HCT116 (cell line): Measurements from ENCODE around the gene PRKN. TPM values are rescaled to one million over a fixed set of nuclear protein-coding genes. Genes with fewer than 3 reads are reported as not detected.

Source experiments
- ATAC-seq: fragments of 200-7000 bp; cut with Tn5 transposase; 2 replicates; pipeline ENCODE4 v1.9.1; 2020; ENCODE audit warnings: mild to moderate bottlenecking, moderate library complexity
- BruUV-seq: library from RNA; stranded (reverse); fragments of 400-500 nt; replicated peaks from 2 replicates; lab custom pipeline; 2021; lab: Mats Ljungman, UMichigan
- CTCF ChIA-PET: fragments of 300-600 bp; sonication (Branson Sonifier 250); formaldehyde crosslinking; loops from one replicate; lab custom pipeline; 2021; ENCODE audit warnings: antibody characterized with exemption; lab: Charles Lee
- POLR2A ChIA-PET: fragments of 300-600, 350-600 bp; sonication (Branson Sonifier 250); formaldehyde crosslinking; loops from one replicate; lab custom pipeline; 2021; ENCODE audit warnings: antibody characterized with exemption; lab: Charles Lee
- RAD21 ChIA-PET, 2 experiments: fragments of 300-600 bp; sonication (Branson Sonifier 250); formaldehyde crosslinking; loops; one replicate each; lab custom pipeline; 2023; ENCODE audit warnings: low total read pairs in 2 of 2; ENCODE audit not compliant: uncharacterized antibody in 2 of 2, unreplicated experiment in 2 of 2, low non-redundant PET in 1 of 2; lab: Charles Lee
- DNase-seq: peaks from one replicate; pipeline ENCODE4 v3.0.0-alpha.2; 2010; ENCODE audit warnings: low read depth, low spot score
- H2AFZ ChIP-seq: fragments of 200-600 bp; shearing (Covaris generic), sonication (generic); 2 replicates; pipeline ENCODE4 v1.6.1; 2017; ENCODE audit warnings: low read depth, mixed run types, mixed read lengths, antibody characterized with exemption, low read length; ENCODE audit not compliant: poor library complexity, severe bottlenecking
- H3K27ac ChIP-seq: 2 replicates; pipeline ENCODE4 v1.5.1; 2012; ENCODE audit warnings: low read depth, low read length
- H3K27me3 ChIP-seq: fragments of 200-600 bp; sonication (generic); 2 replicates; pipeline ENCODE4 v1.6.1; 2016; ENCODE audit warnings: mixed run types, low read length, mixed read lengths; ENCODE audit not compliant: insufficient read depth
- H3K36me3 ChIP-seq, 2 experiments: fragments of 200-500 bp in 1 of 2; fragments of 200-600 bp in 1 of 2; sonication (Bioruptor generic) in 1 of 2; sonication (generic) in 1 of 2; 2 replicates each; pipeline versions ENCODE4 v1.5.1 to v1.6.1; 2014 to 2016; ENCODE audit warnings: low read length in 2 of 2, inconsistent platforms in 1 of 2, mixed read lengths in 1 of 2, mixed run types in 1 of 2; ENCODE audit not compliant: insufficient read depth in 2 of 2, control insufficient read depth in 1 of 2
- H3K4me1 ChIP-seq, 2 experiments: fragments of 200-600 bp in 1 of 2; sonication (generic) in 1 of 2; 2 replicates each; pipeline versions ENCODE4 v1.5.1 to v1.6.1; 2012 to 2017; ENCODE audit warnings: low read length in 2 of 2, inconsistent platforms in 1 of 2, mild to moderate bottlenecking in 1 of 2, mixed read lengths in 1 of 2, mixed run types in 1 of 2, moderate library complexity in 1 of 2; ENCODE audit not compliant: insufficient read depth in 2 of 2, control insufficient read depth in 1 of 2
- H3K4me2 ChIP-seq: fragments of 200-600 bp; sonication (generic); 2 replicates; pipeline ENCODE4 v1.6.1; 2017; ENCODE audit warnings: mixed run types, low read length, mixed read lengths
- H3K4me3 ChIP-seq, 2 experiments: fragments of 200-600 bp in 1 of 2; sonication (generic) in 1 of 2; replicated peaks in 1 of 2; 2 replicates each; pipeline ENCODE4 v1.5.1; 2011 to 2016; ENCODE audit warnings: low read length in 2 of 2, control low read depth in 1 of 2, low read depth in 1 of 2, mild to moderate bottlenecking in 1 of 2, mixed read lengths in 1 of 2, mixed run types in 1 of 2
- H3K79me2 ChIP-seq: fragments of 200-600 bp; sonication (generic); 2 replicates; pipeline ENCODE4 v1.6.1; 2017; ENCODE audit warnings: mild to moderate bottlenecking, mixed run types, low read length, moderate library complexity, mixed read lengths; ENCODE audit not compliant: insufficient read depth
- H3K9ac ChIP-seq: fragments of 200-600 bp; sonication (generic); 2 replicates; pipeline ENCODE4 v1.6.1; 2016; ENCODE audit warnings: low read length, mixed read lengths
- H3K9me2 ChIP-seq: fragments of 200-600 bp; sonication (generic), shearing (Covaris generic); 2 replicates; pipeline ENCODE4 v1.6.1; 2017; ENCODE audit warnings: mixed run types, mild to moderate bottlenecking, moderate library complexity; ENCODE audit not compliant: insufficient read depth
- H3K9me3 ChIP-seq, 2 experiments: fragments of 200-500 bp in 1 of 2; fragments of 200-600 bp in 1 of 2; sonication (Bioruptor generic) in 1 of 2; sonication (generic) in 1 of 2; 2 replicates each; pipeline ENCODE4 v1.6.1; 2014 to 2017; ENCODE audit warnings: low read length in 2 of 2, mixed read lengths in 2 of 2, inconsistent platforms in 1 of 2, low read depth in 1 of 2, mild to moderate bottlenecking in 1 of 2, mixed run types in 1 of 2, moderate library complexity in 1 of 2; ENCODE audit not compliant: control insufficient read depth in 1 of 2, insufficient read depth in 1 of 2
- H4K20me1 ChIP-seq: fragments of 200-600 bp; sonication (generic), shearing (Covaris generic); 2 replicates; pipeline ENCODE4 v1.6.1; 2017; ENCODE audit warnings: mixed run types, mild to moderate bottlenecking, moderate library complexity; ENCODE audit not compliant: insufficient read depth
- ATF3 ChIP-seq: IDR thresholded peaks from 2 replicates; pipeline ENCODE4 v1.6.1; 2012
- CTCF ChIP-seq, 3 experiments: fragments of 200-600 bp in 1 of 3; sonication (generic) in 1 of 3; IDR thresholded peaks in 2 of 3; conservative IDR thresholded peaks in 1 of 3; 2 replicates each; pipeline ENCODE4 v1.5.1; 2012 to 2017; ENCODE audit warnings: low read depth in 2 of 3, low read length in 2 of 3, antibody characterized with exemption in 1 of 3, borderline replicate concordance in 1 of 3, control low read depth in 1 of 3, mild to moderate bottlenecking in 1 of 3, mixed read lengths in 1 of 3, mixed run types in 1 of 3, moderate library complexity in 1 of 3; ENCODE audit not compliant: insufficient read depth in 1 of 3
- EZH2phosphoT487 ChIP-seq: fragments of 200-600 bp; IDR thresholded peaks from 2 replicates; pipeline ENCODE4 v1.6.1; 2018; ENCODE audit warnings: antibody characterized with exemption, borderline replicate concordance
- FOSL1 ChIP-seq: IDR thresholded peaks from 2 replicates; pipeline ENCODE4 v1.6.1; 2012; ENCODE audit warnings: low read depth
- JUND ChIP-seq: IDR thresholded peaks from 2 replicates; pipeline ENCODE4 v1.6.1; 2012
- POLR2AphosphoS5 ChIP-seq: IDR thresholded peaks from 2 replicates; pipeline ENCODE4 v1.6.1; 2011; ENCODE audit warnings: mild to moderate bottlenecking, low read depth, low read length, moderate library complexity
- SIN3A ChIP-seq: IDR thresholded peaks from 2 replicates; pipeline ENCODE4 v1.6.1; 2012; ENCODE audit warnings: low read depth
- TCF7L2 ChIP-seq: IDR thresholded peaks from 2 replicates; pipeline ENCODE4 v1.7.0; 2011; ENCODE audit warnings: borderline replicate concordance, inconsistent platforms; ENCODE audit not compliant: insufficient read depth, insufficient read length; ENCODE audit errors: extremely low read depth
- YY1 ChIP-seq: IDR thresholded peaks from 2 replicates; pipeline ENCODE4 v1.6.1; 2011; ENCODE audit warnings: low read length, low read depth, moderate library complexity, mild to moderate bottlenecking; ENCODE audit not compliant: insufficient replicate concordance; ENCODE audit errors: extremely low read depth
- ZBTB33 ChIP-seq: IDR thresholded peaks from 2 replicates; pipeline ENCODE4 v1.6.1; 2011; ENCODE audit warnings: mild to moderate bottlenecking, low read length, moderate library complexity; ENCODE audit not compliant: insufficient replicate concordance; ENCODE audit errors: extremely low read depth
- ZFX ChIP-seq: fragments of 450-650 bp; IDR thresholded peaks from 2 replicates; pipeline ENCODE4 v1.6.1; 2017
- ZNF274 ChIP-seq: fragments of 200-500 bp; sonication (Bioruptor generic); IDR thresholded peaks from 2 replicates; pipeline ENCODE4 v1.6.1; 2014; ENCODE audit warnings: mild to moderate bottlenecking, low read depth, low read length, inconsistent platforms
- intact Hi-C: fragments of 100-400 bp; cut with micrococcal nuclease; formaldehyde crosslinking; loops from 2 replicates; pipeline ENCODE4 v1.10.0; 2022
- total RNA-seq: library from RNA; stranded (reverse); gene quantifications from one replicate; pipeline ENCODE4 v1.2.1, GENCODE V29; 2021; ENCODE audit not compliant: unreplicated experiment

Gene PRKN
- total RNA-seq, 1 experiment from 2014 or later, result 2.6 TPM

GRCh38 chr6:161870236-161870901 lies 857.2 kb downstream of the PRKN start:
- no TSS peak for BruUV-seq
- ChIA-PET POLR2A (no interaction called here), RAD21 (no interaction called here), CTCF (no interaction called here)
- no peak for TF ChIP-seq CTCF (IDR thresholded peaks at IDR 0.05 in 2 of 3, conservative IDR thresholded peaks at IDR 0.05 in 1 of 3; ENCODE audit: borderline replicate concordance in 1 of 3, insufficient read depth in 1 of 3, low read depth in 2 of 3, low read length in 2 of 3)
- TF ChIP-seq EZH2phosphoT487, result no peak
- TF ChIP-seq FOSL1, result no peak
- no peak for TF ChIP-seq ZFX
- TF ChIP-seq ATF3, result no peak
- TF ChIP-seq SIN3A, result no peak
- no peak for TF ChIP-seq ZNF274
- Histone ChIP-seq H3K4me1 (no peaks in the 10 kb centered on the region), H3K27me3 (no peaks in the 10 kb centered on the region), H3K9ac (no peak overlapping the region), H3K9me2 (no peaks in the 10 kb centered on the region), H3K4me3 (no peak overlapping the region), H3K27ac (no peak overlapping the region), H4K20me1 (no peaks in the 10 kb centered on the region), H3K79me2 (no peaks in the 10 kb centered on the region), H3K4me2 (no peak overlapping the region), H3K9me3 (no peaks in the 10 kb centered on the region), H3K36me3 (no peaks in the 10 kb centered on the region), H2AFZ (no peak overlapping the region)
- DNase-seq (no peak), ATAC-seq (no peak)
- intact Hi-C loops, result no loop called here

GRCh38 chr6:161869491-161869890 lies 858.1 kb downstream of the PRKN start:
- no peaks in the 10 kb centered on the region for H3K9me2 ChIP-seq
- no peak for ATAC-seq
- intact Hi-C loops, result no loop called here
- no peaks in the 10 kb centered on the region for H3K9me3 ChIP-seq
- no peak overlapping the region for H3K9ac ChIP-seq
- CTCF ChIA-PET, result no interaction called here
- no peaks in the 10 kb centered on the region for H3K79me2 ChIP-seq
- DNase-seq, result no peak
- H3K4me3 ChIP-seq, result no peak overlapping the region
- no peaks in the 10 kb centered on the region for H3K4me1 ChIP-seq
- no peak overlapping the region for H3K4me2 ChIP-seq
- H3K36me3 ChIP-seq, result no peaks in the 10 kb centered on the region
- no peaks in the 10 kb centered on the region for H4K20me1 ChIP-seq
- no TSS peak for BruUV-seq
- POLR2A ChIA-PET, result no interaction called here
- H3K27ac ChIP-seq, result no peak overlapping the region
- no peaks in the 10 kb centered on the region for H3K27me3 ChIP-seq
- no peak overlapping the region for H2AFZ ChIP-seq
- RAD21 ChIA-PET, result no interaction called here
- TF ChIP-seq SIN3A (no peak), FOSL1 (no peak), ZBTB33 (no peak), ATF3 (no peak), JUND (no peak), POLR2AphosphoS5 (no peak), YY1 (no peak), ZFX (no peak), TCF7L2 (no peak)
